Stimulated activated CD4-positive, alpha-beta T cell treated with anti-CD3 and anti-CD28 coated beads, Interleukin-4, amount 100 ng/mL, for 24 hours (primary cell): Measurements from ENCODE around the gene RNF5.
A peak's percentile ranks its signal among the peaks of the same experiment; 100 is the strongest.
"Not testable (repeated sequence)": the region's sequence is repeated elsewhere in the genome, so short reads cannot be mapped to it uniquely, and the experiment has no call there.

Experiments used
- DNase-seq: peaks from one replicate; pipeline ENCODE4 v3.0.0-alpha.2; 2020

RNF5 gene

GRCh38 chr6:32176476-32177182, 1.6 kb upstream of the RNF5 start:
- DNase-seq = no peak

GRCh38 chr6:32177183-32177787, 920 bp upstream of the RNF5 start:
- peak; percentile 43 for DNase-seq

DNA sequence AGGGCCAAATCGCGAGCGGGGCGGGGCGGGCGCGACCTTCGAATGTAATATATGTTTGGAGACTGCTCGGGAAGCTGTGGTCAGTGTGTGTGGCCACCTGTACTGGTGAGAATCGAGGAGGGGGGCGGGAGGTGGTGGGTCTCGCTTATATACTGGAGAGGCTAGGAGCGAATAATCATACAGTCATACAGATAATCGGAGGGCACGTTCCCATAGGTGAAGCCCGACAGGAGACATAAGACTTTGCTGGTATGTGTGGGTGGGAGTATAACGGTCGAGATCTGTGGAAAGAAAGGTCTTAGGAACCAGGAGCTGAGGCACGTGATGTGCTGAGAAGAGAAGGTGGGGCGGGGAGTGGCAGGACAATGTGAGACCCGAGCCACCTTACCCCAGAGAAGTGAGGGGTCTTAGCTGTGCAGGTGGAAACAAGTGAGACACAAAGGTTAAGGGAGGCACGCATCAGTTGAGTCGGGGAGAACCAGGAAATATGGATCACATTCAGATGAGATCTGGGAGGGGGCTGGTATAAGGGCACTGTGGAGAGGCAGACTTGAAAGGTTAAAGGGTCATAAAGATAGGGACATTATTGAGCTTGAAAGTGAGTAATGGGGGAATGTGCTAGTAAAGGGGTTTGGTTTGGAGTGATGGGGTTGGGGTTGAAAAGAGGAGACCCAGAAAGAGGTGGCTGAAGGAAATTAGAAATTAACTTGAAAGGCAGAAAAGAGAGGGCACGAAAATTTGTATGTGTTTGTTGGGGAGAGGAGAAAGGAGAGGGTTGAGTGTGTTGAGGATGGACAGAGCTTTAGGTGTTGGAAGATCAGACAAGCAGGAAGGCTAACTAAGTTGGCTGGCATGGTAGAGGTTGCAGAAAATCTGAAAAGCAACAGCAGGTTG, 589 bp downstream of the RNF5 start:
- no peak for DNase-seq

DNA sequence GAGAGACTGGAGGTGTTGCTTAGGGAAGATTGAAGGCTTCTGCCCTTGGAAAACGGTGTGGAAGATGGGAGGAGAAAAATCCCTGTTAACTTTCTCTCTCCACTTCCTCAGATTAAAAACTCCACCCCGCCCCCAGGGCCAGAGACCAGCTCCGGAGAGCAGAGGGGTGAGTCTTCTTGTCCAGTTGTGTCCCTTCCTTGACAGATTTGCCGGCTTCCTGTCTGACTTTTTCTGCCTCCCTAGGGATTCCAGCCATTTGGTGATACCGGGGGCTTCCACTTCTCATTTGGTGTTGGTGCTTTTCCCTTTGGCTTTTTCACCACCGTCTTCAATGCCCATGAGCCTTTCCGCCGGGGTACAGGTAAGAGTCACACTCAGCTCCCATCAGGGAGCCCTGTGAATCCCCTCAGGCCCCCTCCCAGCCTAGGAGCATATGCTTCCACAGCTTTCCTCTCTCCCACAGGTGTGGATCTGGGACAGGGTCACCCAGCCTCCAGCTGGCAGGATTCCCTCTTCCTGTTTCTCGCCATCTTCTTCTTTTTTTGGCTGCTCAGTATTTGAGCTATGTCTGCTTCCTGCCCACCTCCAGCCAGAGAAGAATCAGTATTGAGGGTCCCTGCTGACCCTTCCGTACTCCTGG, 1.7 kb downstream of the RNF5 start:
- DNase-seq = no peak

- DNase-seq = no peak
Measured at GRCh38 chr6:32181148-32181702, 3.0 kb downstream of the RNF5 start.

DNA sequence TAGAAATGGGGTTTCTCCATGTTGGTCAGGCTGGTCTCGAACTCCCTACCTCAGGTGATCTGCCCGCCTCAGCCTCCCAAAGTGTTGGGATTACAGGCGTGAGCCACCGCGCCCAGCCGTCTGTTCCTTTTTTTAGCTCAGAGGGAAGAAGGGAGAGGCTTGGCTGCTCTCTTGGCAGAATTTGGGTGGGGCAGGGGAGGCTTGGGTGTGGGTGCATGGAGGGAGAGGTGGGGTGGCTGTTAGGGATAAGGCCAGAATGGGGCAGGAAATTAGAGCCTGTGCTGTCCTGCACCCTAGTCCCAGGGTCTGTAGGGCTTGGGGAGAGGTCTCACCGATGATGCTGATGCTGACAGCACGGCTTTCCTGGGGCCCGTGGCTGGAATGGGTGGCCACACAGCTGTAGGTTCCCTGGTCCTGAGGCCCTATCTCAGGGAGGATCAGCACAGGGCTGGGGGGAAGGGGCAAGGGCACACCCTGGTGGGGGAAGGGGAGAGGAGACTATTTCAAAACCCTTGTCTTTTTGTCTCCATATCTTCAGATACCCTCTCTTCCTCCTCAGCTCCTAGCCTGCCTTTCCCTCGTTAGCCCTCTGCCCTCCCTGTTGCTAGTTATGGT, 3.8 kb downstream of the RNF5 start:
- DNase-seq = no peak

- no peak for DNase-seq
Measured at GRCh38 chr6:32182555-32182981, 4.4 kb downstream of the RNF5 start.

GRCh38 chr6:32183030-32183429, 4.8 kb downstream of the RNF5 start:
- no peak for DNase-seq

DNA sequence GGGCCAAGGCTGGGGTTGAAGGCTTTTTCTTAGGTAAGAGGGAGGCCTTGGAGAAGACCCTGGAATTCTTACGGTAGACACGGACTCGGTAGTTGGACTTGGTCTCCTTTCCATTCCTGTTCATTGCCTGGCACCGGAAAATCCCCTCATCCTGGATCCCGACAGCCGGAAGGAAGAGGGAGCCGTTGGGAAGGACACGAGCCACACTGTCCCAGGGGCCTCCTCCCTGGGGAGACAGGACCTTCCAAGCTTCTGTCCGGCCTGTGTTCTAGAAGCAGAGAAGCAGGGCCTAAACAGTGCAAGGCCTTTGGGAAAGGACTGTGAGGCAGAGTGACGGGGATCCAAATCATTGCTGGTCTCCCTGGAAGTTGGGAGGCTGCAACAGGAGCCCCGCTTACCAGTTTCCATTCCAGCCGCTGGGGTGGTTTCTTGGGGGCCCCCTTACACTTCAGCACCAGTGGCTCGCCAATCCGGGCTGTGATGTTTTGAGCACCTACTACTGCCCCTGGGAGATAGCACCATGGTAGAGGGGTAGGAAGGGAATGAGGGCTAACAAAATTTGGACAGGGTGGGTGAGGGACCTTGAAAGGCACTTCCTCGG, 5.4 kb downstream of the RNF5 start:
- DNase-seq = no peak

GRCh38 chr6:32184084-32184640, 6.0 kb downstream of the RNF5 start, which contains the start of gene AGER:
Gene AGER, minus strand, starts transcription at chr6:32184253. Its CDS starts 31 bp downstream, at chr6:32184222.
- no peak for DNase-seq

GRCh38 chr6:32185681-32186131, 7.5 kb downstream of the RNF5 start:
- DNase-seq = peak; percentile 66

GRCh38 chr6:32186151-32186840, 8.1 kb downstream of the RNF5 start:
- DNase-seq = not testable (repeated sequence)

- DNase-seq = no peak
Measured at GRCh38 chr6:32187009-32187709, 9.0 kb downstream of the RNF5 start.

DNA sequence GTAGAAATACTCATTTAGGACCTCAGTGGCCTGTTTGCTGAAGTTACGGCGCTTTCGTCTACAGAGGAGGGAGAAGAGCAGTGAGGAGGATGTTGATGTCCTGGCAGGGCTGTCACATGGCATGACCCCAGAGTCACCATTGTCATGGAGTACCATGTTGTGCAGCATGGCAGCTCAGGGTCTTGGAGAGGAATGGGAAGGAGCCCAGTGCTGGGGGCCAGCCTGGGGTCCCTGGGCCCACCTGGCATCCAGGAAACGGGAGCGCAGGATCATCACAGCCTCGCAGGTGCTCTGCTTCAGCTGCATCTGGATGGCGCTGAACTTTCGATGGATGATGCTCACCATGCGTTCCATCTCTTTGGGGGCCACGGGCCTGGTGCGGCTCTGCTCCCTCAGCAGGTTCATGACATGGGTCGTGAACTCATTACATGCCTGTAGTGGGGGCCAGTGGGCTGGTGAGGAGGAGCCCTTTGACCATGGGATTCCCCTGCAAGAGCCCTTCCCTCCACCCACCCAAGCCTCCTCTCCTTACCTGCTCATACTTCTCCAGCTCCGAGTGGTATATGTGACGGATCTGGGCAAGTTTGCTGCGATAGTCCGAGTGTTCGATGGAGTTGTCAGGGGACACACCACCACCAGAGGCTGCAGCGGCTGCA, 9.6 kb downstream of the RNF5 start:
- DNase-seq = not testable (repeated sequence)

DNA sequence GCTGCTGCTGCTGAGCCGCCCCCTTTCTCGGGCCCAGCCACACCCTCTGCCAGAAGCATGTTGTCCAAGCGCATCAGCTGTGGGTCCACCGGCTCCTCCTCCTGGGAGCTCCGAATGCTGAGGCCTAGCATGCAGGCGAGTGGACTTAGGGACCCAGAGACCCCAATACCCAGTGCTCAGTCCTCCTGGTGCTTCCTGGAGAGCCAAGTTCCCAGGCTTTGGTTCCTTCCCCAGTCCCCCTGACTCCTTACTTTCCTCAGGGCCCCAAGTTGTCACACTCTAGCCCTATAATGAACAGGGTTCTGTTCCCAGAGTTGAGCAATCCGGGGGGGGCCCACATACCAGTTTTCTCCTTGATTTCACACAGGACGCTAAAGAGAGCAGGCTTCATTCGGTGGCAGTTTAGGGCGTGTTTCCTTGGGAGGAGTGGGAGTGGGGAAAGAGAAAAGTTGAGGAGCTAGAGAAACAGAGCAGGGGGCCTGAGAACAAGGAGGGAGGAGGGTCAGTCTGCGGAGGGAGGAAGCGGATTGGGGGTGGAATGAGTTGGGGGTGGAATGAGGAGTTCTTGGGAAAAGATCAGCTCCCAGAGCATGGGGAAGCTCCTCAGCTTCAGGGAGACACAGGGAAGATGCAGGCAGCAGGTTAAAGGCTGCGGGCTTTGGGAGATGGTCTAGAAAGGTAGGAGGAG, 10.3 kb downstream of the RNF5 start:
- DNase-seq = no peak

DNA sequence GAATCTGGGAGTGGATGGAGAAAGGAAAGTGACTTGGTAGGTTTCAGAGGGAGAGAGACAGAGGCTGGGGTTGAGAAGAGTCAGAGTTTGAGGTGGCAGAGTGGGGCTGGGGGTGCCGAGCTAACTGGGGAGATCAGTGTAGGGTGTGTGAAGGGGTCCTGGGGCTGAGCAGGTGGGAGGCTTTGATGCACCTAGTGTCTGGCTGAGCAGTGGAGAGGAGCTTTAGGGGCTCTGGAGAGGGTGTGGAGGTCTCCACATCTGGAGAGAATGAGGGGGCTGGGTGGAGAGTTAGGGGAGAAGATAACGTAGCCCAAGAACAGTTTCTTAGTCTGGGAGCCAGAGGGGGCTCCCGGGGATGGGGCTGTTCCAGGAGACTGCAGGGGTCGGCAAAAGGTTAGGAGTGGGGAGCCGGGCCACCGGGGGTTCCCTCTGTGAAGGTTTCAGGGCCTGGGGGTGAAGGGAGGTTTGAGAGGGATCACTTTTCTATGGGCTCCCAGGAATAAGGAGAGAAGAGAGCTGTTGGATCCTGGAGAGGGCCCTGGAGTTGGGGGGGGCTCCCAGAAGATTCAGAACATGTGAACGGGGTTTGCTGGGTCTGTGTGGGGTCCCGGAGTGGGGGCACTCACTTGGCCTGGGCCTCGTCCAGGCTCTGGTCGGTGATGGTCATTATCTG, 11.0 kb downstream of the RNF5 start:
- DNase-seq = no peak

GRCh38 chr6:32189742-32190053, 11.5 kb downstream of the RNF5 start:
- no peak for DNase-seq

GRCh38 chr6:32190054-32190851, 12.0 kb downstream of the RNF5 start, which contains the start of gene PBX2:
Gene PBX2, minus strand, starts transcription at chr6:32190202. Its CDS starts 287 bp downstream, at chr6:32189915.
- peak; percentile 84 for DNase-seq
